NOMO-1 treated with DMSO at 0.1 percent for 48 hours (cell line): ENCODE measurements around the gene CFDP1.

Experiments
- DNase-seq: peaks from one replicate; lab custom pipeline; 2025; ENCODE audit not compliant: unreplicated experiment; lab: John Stamatoyannopoulos, UW

CFDP1 gene

DNA sequence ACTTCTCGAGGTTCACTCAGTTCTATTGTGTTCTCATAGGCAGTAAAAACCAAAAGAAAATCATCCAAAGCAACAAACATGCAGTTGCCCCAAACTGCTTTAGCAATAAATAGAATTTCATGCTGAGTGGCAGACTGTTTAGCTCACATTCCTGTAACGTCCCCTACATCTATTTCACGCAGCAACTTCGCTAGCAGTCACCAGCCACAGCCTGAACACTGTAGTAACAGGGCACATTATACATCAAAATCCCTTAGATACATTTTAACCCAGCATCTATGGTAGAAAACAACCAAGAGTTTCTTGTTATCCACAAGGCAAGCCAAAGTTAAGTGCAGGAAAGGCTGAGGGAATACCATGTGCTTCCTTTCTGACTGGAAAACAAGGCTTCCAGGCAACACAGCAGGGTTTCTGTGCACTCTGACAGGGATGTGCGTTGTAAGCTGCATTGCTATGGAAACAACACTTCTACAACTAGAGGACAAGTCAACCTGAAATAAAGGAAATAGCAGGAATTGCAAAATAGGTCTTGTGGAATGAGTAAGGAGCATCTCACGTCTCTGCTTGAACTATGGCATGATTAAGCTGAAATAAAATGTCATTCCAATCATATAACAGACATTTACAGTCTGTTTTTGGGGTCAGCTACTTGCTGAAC lies 55.4 kb downstream of the CFDP1 start:
- DNase-seq = no peak

DNA sequence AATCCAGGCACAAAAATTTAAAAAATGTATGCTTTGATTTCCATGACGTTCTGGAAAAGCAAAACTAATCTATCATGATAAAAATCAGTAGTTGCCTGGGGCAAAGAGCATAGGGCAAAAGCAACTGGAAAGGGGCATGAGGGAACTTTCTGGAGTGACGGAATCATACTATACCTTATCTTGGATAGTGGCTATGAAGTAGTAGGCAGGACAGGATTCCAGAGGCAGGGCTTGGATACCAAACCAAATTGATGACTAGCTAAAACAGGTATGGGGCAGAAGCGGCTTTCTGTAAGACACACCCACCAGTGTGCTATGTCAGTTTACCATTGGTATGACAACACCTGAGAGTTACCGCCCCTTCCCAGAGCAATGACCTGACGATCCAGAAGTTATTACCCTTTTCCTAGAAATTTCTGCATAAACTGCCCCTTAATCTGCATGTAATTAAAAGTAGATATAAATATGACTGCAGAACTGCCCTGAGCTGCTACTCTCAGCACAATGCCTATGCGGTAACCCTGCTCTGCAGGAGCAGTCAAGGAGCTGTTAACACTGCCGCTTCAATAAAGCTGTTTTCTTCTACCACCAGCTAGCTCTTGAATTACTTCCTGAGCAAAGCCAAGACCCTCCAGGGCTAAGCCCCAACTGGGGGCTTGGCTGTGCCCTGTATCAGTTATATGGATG lies 56.7 kb downstream of the CFDP1 start:
- no peak for DNase-seq

GRCh38 chr16:75374388-75374787 lies 58.9 kb downstream of the CFDP1 start:
- DNase-seq = no peak

- DNase-seq = no peak
Observed at GRCh38 chr16:75372236-75372856, 61.0 kb downstream of the CFDP1 start.

DNA sequence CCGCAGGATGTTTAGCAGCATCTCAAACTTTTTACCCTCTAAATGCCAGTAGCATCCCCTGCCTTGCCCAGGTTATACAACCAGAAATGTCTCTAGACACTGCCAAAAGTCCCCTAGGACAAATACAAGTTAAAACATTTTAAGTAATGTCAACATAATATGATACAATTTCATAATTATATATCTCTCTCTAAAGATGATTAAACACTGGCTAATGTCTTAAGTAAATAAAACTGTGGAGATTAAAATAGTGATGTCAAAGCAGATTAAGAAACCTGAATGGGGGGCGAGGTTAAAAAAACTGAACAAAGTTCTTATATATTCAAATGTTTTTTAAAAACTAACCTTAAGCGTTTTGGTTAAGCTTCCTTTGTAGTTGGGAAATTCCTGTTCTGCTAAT lies 62.1 kb downstream of the CFDP1 start:
- no peak for DNase-seq

DNA sequence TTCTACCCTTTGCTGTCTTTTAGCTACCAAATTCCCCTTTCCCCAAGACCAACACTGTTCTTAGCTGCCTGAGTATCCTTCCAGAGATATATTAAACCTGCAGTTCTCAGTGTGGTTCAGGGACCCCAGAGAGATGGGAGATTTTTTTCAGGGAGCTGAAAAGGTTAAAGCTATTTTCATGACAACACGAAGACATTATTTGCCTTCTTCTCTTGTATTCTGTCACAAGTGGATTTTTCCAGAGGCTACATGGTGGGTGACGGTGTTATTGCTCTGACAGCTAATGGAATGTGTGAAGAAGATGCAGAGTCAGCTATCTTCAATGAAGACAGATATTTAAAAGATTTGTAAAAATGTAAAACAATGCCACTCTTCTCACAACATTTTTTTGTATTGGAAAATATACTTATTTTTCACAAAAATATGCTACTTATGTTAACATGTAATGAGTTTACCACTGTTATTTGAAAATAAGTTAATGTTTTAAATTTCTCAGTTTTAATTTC lies 69.0 kb downstream of the CFDP1 start:
- DNase-seq = no peak

DNA sequence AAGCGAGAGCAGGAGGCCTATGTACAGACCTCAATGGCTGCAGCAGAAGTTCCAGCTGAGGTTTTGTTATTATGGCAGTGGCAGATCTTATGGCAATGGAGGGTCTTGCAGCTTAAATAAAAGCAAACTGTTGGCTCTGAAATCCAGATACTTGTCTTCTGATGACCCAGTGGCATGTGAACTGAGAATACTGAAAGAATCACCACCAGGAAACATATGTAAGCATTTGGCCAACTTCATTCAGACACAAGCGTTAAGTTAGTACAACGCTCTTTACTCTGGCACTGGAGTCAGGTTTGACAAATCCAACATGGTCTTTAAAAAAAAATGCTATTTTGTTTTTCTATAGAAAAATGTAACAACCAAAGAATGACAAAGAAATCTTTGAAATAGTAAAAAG lies 70.5 kb downstream of the CFDP1 start:
- no peak for DNase-seq

- DNase-seq = no peak
Observed at GRCh38 chr16:75361936-75362335, 71.4 kb downstream of the CFDP1 start.

- no peak for DNase-seq
Observed at GRCh38 chr16:75354170-75354569, 79.1 kb downstream of the CFDP1 start.

DNA sequence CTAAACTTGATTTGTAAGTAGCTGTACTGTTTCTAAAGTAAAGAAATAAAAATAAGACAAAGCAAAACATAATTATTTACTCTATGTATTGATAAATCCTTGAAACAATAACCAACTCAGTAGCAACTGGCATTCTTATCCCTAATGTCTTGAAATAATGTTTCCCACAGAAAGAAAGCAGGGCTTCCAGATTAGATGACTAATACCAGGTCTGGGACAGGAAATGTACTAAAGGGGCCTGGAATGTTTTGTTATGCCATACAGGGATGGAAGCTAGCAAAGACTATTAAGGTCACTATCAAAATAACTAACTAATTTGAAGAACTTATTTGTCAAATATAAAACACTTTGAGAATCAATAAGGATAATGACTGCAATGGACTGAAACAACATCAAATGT lies 82.1 kb downstream of the CFDP1 start:
- DNase-seq = no peak

- DNase-seq = no peak
Observed at GRCh38 chr16:75345711-75346110, 87.6 kb downstream of the CFDP1 start.

DNA sequence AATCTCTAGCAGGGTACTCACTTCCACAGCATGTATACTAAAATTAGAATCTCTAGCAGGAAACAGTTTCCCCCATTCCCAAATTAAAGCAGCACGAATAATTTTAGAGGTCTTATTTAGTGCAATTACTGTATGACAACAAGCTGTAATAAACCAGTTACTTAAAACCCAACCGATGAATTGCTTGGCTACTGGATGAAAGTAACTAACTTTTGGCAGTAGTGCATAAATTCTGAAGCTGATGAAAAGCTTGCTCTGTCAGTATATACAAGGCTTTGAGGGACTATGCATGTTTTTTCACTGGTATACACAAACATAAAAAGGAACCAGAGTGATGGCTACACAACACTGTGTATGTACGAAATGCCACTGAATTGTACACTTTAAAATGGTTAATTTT lies 89.4 kb downstream of the CFDP1 start:
- DNase-seq = no peak

DNA sequence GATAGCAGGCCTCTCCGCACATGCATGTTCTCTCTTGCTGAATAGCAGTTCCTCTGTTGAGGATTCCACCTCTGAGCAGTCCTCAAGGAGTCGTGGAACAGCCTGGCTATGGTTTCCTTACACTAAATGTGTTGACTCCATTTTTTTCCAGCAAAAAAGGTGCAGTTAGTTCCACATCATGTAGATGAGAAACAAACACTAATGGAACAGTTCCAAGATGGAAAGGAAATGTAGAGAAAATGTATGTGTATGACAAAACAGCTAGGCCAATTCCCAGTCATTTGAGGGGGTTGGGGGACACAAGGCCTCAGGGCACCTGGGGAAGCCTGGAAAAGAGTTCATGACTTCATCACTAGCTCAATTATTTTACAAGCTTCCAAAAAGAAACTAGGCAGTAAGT lies 90.0 kb downstream of the CFDP1 start:
- DNase-seq = no peak

DNA sequence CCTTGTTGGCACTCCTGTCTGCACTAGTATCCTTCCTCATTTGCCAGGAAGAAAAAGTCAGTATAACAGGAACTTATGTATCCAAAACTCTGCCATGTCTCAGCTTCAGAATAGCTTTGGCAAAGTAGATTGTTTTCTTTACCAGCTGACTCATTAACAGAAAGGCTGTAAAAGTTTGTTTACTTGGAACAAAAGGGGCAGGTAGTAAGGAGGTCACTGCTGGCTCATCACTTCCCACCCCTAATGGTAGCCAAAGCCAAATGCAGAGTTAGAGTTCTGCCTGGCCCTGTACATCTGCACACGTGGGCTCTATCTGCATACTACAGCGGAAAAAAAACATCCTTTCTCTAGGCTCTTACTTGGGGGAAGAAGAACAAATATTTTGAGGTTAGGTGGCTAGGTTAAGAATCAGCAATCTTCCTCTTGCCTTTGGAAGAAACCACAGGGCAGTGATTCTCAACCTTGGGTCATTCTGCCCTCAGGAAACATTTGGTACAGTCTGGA lies 90.9 kb downstream of the CFDP1 start:
- no peak for DNase-seq

DNA sequence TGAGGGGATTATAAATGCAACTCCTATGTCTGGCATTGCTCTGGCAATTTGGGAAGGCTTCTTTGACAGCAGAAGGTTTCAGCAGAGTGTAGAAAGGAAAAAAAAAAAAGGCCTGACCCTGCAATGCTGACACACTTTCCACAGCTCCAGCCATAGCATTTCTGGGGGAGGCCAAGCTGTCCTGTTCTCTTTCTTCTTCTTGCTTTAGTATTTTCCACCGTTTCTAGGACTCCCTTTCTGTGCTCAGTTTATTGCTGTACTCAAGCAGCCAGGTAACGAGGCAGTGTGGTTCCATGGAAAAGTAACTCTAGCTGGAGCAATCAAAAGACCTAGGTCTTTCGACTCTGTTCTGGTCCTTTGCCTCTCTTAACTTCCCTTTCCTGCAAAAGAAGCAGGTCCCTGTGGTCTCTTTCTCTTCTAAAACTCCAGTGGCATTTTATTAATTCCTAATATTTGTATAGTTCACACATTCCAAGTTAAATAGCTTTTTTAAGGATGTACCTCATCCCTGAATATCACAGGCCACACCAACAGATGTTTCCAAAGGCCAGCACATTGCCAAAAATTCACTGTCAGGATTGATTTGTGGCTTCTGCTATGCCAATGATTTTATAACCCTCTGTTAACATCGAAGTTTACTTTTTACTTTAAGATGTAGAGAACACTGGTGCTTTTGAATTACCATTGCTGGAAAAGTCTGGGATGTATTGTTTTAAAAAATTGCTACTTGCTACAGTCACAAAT lies 91.6 kb downstream of the CFDP1 start:
- DNase-seq = no peak

DNA sequence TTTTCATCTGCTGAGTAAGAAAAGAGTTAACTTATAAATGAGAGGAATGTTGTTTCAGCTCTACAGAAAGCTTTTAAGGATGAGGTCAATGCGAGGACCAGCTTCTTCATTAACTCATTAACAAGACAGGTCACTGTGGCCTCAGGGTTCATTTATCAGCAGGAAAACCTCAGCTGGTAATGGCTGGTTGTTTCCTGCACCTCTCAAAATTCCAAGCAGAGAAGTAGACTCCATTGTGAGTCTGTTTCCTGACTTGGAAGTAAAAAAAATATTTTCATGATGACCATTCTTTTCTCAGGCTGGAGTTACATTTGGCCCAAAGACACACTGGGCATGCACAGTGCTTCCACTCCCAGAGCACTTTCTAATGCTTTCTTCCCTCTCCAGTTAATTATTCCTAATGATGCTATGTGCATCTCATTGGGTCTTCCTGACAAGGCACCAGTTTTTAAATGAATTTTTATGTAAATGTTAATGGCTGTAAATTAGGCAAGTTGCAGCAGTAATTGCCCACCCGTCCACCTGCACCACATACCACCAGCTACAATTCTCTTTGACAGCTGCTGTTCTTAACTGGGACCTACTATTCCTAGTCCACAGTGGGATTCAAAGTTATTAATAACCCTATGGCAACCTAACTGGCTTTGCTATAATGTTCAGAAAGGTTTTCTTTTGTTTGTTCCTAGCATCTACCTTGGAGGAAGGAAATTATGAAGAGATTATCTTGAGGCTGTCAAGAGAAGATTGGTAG lies 92.4 kb downstream of the CFDP1 start:
- no peak for DNase-seq

GRCh38 chr16:75337430-75337829 lies 95.9 kb downstream of the CFDP1 start:
- no peak for DNase-seq

GRCh38 chr16:75336521-75336920 lies 96.8 kb downstream of the CFDP1 start:
- no peak for DNase-seq

GRCh38 chr16:75333721-75334163 lies 99.6 kb downstream of the CFDP1 start:
- DNase-seq = peak; percentile 97

DNA sequence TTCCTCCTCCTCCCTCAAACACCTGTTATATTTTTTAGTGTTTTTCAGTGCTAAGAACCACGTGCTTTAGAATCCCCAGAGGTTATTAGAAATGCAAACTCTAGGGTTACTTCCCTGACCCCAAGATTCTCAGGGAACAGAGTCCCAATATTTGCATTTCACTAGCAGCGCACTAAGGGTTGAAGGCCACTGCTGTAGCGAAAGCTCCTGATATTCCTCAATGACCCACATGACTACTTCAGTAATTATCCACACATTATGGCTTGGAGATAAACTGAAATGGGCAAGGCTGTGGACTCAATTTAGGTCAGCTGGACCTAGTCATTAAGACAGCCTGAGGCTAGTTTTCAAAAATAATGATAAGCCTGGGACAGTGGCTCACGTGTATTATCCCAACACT lies 103.4 kb downstream of the CFDP1 start:
- no peak for DNase-seq

DNA sequence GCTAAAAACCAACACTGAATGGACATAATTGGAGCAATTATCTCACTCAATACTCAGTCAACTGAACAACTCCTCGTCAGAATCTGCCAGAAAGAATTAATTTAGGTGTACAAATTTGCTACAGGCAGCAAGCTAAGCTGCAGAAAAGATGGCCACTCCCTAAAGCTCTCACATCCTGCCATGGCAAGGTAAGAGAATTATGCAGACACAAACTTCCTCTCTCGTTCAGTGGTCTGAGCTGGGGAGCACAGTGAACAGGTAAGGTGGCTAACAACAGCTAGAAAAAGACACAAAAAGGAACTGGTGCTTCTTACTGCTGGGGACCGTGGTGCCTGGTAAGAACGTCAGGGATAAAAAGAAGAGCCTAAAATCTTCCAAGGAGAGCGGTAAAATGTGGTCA lies 107.0 kb downstream of the CFDP1 start:
- peak; percentile 73 for DNase-seq
